ENCODE measurements around the gene NOP56. TPM values are rescaled to one million over a fixed set of nuclear protein-coding genes. Genes with fewer than 3 reads are reported as not detected.

The NOP56 gene
- total and polyA plus RNA-seq, 2 of the 4 experiments (the other 2 are of a cell fraction) = 189 to 231 TPM

DNA sequence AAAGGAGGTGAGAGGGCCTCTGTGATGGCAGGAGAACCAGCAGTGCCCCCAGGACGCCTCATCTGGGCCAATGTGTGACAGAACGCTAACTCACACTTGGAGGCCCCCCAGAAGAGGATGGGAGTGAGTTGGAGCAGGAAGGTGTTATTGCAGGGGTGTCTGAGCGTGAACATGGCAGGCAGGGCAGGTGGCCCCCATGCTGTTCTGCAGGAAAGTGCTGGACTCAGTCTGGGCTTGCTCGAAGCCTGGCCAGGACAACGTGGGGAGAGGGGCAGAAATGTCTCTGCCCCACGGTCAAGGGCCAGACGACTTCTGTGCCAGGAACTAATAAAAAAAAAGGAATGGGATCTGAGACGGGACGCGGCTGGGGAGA, 39.2 kb downstream of the NOP56 start:
- DNase-seq (no peak), ATAC-seq (ENCODE audit: low read depth) (no peak)
- H2AK9ac ChIP-seq (replicated peaks; ENCODE audit: low read depth, low read length, poor library complexity) = no peak overlapping the region
- TF ChIP-seq, protein P1, sequence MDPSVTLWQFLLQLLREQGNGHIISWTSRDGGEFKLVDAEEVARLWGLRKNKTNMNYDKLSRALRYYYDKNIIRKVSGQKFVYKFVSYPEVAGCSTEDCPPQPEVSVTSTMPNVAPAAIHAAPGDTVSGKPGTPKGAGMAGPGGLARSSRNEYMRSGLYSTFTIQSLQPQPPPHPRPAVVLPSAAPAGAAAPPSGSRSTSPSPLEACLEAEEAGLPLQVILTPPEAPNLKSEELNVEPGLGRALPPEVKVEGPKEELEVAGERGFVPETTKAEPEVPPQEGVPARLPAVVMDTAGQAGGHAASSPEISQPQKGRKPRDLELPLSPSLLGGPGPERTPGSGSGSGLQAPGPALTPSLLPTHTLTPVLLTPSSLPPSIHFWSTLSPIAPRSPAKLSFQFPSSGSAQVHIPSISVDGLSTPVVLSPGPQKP (IDR thresholded peaks at IDR 0.05; ENCODE audit: borderline replicate concordance, low read depth, low read length) = no peak
- no peak for TF ChIP-seq MAFK (IDR thresholded peaks at IDR 0.05; ENCODE audit: low read depth, low read length)
- no peak for TF ChIP-seq SMC3 (IDR thresholded peaks at IDR 0.05; ENCODE audit: low read depth, low read length)
- no peak for TF ChIP-seq NFE2L2 (IDR thresholded peaks at IDR 0.05; ENCODE audit: low read depth, low read length)
- no peak for TF ChIP-seq CHD1 (IDR thresholded peaks at IDR 0.05; ENCODE audit: low read depth, low read length)
- TF ChIP-seq, protein P2, sequence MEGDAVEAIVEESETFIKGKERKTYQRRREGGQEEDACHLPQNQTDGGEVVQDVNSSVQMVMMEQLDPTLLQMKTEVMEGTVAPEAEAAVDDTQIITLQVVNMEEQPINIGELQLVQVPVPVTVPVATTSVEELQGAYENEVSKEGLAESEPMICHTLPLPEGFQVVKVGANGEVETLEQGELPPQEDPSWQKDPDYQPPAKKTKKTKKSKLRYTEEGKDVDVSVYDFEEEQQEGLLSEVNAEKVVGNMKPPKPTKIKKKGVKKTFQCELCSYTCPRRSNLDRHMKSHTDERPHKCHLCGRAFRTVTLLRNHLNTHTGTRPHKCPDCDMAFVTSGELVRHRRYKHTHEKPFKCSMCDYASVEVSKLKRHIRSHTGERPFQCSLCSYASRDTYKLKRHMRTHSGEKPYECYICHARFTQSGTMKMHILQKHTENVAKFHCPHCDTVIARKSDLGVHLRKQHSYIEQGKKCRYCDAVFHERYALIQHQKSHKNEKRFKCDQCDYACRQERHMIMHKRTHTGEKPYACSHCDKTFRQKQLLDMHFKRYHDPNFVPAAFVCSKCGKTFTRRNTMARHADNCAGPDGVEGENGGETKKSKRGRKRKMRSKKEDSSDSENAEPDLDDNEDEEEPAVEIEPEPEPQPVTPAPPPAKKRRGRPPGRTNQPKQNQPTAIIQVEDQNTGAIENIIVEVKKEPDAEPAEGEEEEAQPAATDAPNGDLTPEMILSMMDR (conservative IDR thresholded peaks at IDR 0.05; ENCODE audit: low read depth, low read length) = no peak
- TF ChIP-seq MXI1 (IDR thresholded peaks at IDR 0.05; ENCODE audit: borderline replicate concordance, low read depth, low read length) = no peak
- no peak for TF ChIP-seq MAZ (IDR thresholded peaks at IDR 0.05; ENCODE audit: borderline replicate concordance, low read depth, low read length)
- H2AK5ac ChIP-seq (ENCODE audit: low read depth, low read length) = no peak overlapping the region
- 60% methylated on average over 10 of the region's 10 CpGs; no CpG with 5 or more reads in 1 of the 2 experiments for WGBS, 2 experiments (ENCODE audit: extremely low coverage in 2 of 2, insufficient read length in 1 of 2)
- no peaks in the 10 kb centered on the region for H3K9me3 ChIP-seq (ENCODE audit: control insufficient read depth, insufficient read depth, low read length)
- no peak overlapping the region for H3K23ac ChIP-seq (ENCODE audit: low read depth, low read length)
- H3K18ac ChIP-seq (ENCODE audit: low read depth, low read length) = no peak overlapping the region
- no peak overlapping the region for H4K5ac ChIP-seq (ENCODE audit: low read depth, low read length)
- H3K9me1 ChIP-seq (ENCODE audit: insufficient read depth, low read length) = no peaks in the 10 kb centered on the region; the same call in 1 of the 2 replicates
- peak overlapping the region; percentile 68 for H3K4me2 ChIP-seq (ENCODE audit: low read depth, low read length)
- no peak overlapping the region for H4K91ac ChIP-seq (ENCODE audit: insufficient read depth, low read depth, low read length)
- no peak overlapping the region; a peak in 1 of 4 replicates for H4K8ac ChIP-seq (ENCODE audit: low read depth in 2 of 2, low read length in 2 of 2)
- peak overlapping the region; percentile 61; the same call in 1 of the 2 replicates for H3K9ac ChIP-seq (ENCODE audit: low read depth, low read length)
- POLR2A ChIA-PET (ENCODE audit: unreplicated experiment) = no interaction called here
- dilution Hi-C loops (cut with HindIII; ENCODE audit: low sequenced_read_pairs, unreplicated experiment) = no loop called here
- no peak overlapping the region; the same call in 1 of the 2 replicates for H3K56ac ChIP-seq (ENCODE audit: extremely low read depth, insufficient read depth, low read length)
- H4K20me1 ChIP-seq (ENCODE audit: insufficient read depth, low read length) = no peaks in the 10 kb centered on the region; the same call in 1 of the 2 replicates
- no TSS peak for BruUV-seq (replicated peaks)
- in situ Hi-C loops (cut with MboI; ENCODE audit: low sequenced_read_pairs) = no loop called here
- H2BK5ac ChIP-seq (ENCODE audit: low read depth, low read length, poor library complexity, severe bottlenecking) = no peak overlapping the region
- no peak overlapping the region for H2BK20ac ChIP-seq (ENCODE audit: low read depth, low read length)
- H3K4ac ChIP-seq (ENCODE audit: low read depth, low read length) = no peak overlapping the region
- intact Hi-C loops (cut with micrococcal nuclease) = no loop called here
- H3K14ac ChIP-seq (replicated peaks; ENCODE audit: low read depth, low read length) = no peak overlapping the region
- CTCF ChIA-PET = interaction anchor here (0.6 kb wide), 1 partner anchor 24 kb away, joined by 3 read pairs; no protein-coding TSS in a partner anchor
- peak overlapping the region; percentile 84 for H2AFZ ChIP-seq (replicated peaks; ENCODE audit: low read length, poor library complexity)
- no peaks in the 10 kb centered on the region for H3K36me3 ChIP-seq (ENCODE audit: control insufficient read depth, insufficient read depth, low read length)
- H3K4me1 ChIP-seq (ENCODE audit: control insufficient read depth, insufficient read depth, low read length) = no peaks in the 10 kb centered on the region
- H2BK15ac ChIP-seq (ENCODE audit: low read depth, low read length) = no peak overlapping the region
- H3K27ac ChIP-seq (ENCODE audit: insufficient read depth, low read length) = no peak overlapping the region
- H2BK120ac ChIP-seq (ENCODE audit: low read depth, low read length) = no peak overlapping the region
- H3K27me3 ChIP-seq (ENCODE audit: control insufficient read depth, insufficient read depth, low read length) = peaks cover 57% of the 10 kb centered on the region
- no peak overlapping the region for H3K4me3 ChIP-seq (ENCODE audit: insufficient read depth, low read depth, low read length)
- no peaks in the 10 kb centered on the region for H3K79me1 ChIP-seq (ENCODE audit: low read depth in 1 of 2, low read length in 2 of 2)
